ENCODE data around the gene PFKL. TPM values are rescaled to one million over a fixed set of nuclear protein-coding genes. Genes with fewer than 3 reads are reported as not detected.

Gene PFKL
- polyA plus RNA-seq, 1 donor: 160 TPM

GRCh38 chr21:44328242-44328895, 28.5 kb downstream of the PFKL start:
- H3K9me3 ChIP-seq (ENCODE audit: control insufficient read depth, low read depth, low read length): peaks cover 3% of the 10 kb centered on the region
- no peak overlapping the region for H3K27ac ChIP-seq (ENCODE audit: low read length)
- WGBS (ENCODE audit: insufficient coverage, low lambda C conversion rate): no CpG with 5 or more reads among the region's 25 CpGs
- H3K27me3 ChIP-seq (ENCODE audit: control insufficient read depth, insufficient read depth, low read length): no peaks in the 10 kb centered on the region
- no peak overlapping the region for H3K4me3 ChIP-seq (ENCODE audit: low read length)
- H3K4me1 ChIP-seq (ENCODE audit: control insufficient read depth, insufficient read depth, low read length): no peaks in the 10 kb centered on the region
- H3K36me3 ChIP-seq (ENCODE audit: control insufficient read depth, insufficient read depth, low read length): peaks cover 63% of the 10 kb centered on the region
- no peak for DNase-seq

GRCh38 chr21:44329086-44329889, 29.4 kb downstream of the PFKL start:
- no CpG with 5 or more reads among the region's 26 CpGs for WGBS (ENCODE audit: insufficient coverage, low lambda C conversion rate)
- Histone ChIP-seq H3K27ac (ENCODE audit: low read length) (no peak overlapping the region), H3K36me3 (ENCODE audit: control insufficient read depth, insufficient read depth, low read length) (peaks cover 55% of the 10 kb centered on the region), H3K27me3 (ENCODE audit: control insufficient read depth, insufficient read depth, low read length) (no peaks in the 10 kb centered on the region), H3K4me3 (ENCODE audit: low read length) (no peak overlapping the region), H3K9me3 (ENCODE audit: control insufficient read depth, low read depth, low read length) (peaks cover 3% of the 10 kb centered on the region), H3K4me1 (ENCODE audit: control insufficient read depth, insufficient read depth, low read length) (no peaks in the 10 kb centered on the region)
- DNase-seq: no peak

GRCh38 chr21:44329971-44330681, 30.3 kb downstream of the PFKL start:
- H3K36me3 ChIP-seq (ENCODE audit: control insufficient read depth, insufficient read depth, low read length): peaks cover 47% of the 10 kb centered on the region
- no peak overlapping the region for H3K27ac ChIP-seq (ENCODE audit: low read length)
- DNase-seq: no peak
- no CpG with 5 or more reads among the region's 44 CpGs for WGBS (ENCODE audit: insufficient coverage, low lambda C conversion rate)
- no peaks in the 10 kb centered on the region for H3K27me3 ChIP-seq (ENCODE audit: control insufficient read depth, insufficient read depth, low read length)
- peaks cover 3% of the 10 kb centered on the region for H3K9me3 ChIP-seq (ENCODE audit: control insufficient read depth, low read depth, low read length)
- no peak overlapping the region for H3K4me3 ChIP-seq (ENCODE audit: low read length)
- no peaks in the 10 kb centered on the region for H3K4me1 ChIP-seq (ENCODE audit: control insufficient read depth, insufficient read depth, low read length)

GRCh38 chr21:44330698-44331097, 30.8 kb downstream of the PFKL start:
- Histone ChIP-seq H3K4me3 (ENCODE audit: low read length) (no peak overlapping the region), H3K36me3 (ENCODE audit: control insufficient read depth, insufficient read depth, low read length) (peaks cover 46% of the 10 kb centered on the region), H3K4me1 (ENCODE audit: control insufficient read depth, insufficient read depth, low read length) (no peaks in the 10 kb centered on the region), H3K27ac (ENCODE audit: low read length) (no peak overlapping the region), H3K9me3 (ENCODE audit: control insufficient read depth, low read depth, low read length) (no peaks in the 10 kb centered on the region), H3K27me3 (ENCODE audit: control insufficient read depth, insufficient read depth, low read length) (no peaks in the 10 kb centered on the region)
- WGBS (ENCODE audit: insufficient coverage, low lambda C conversion rate): no CpG with 5 or more reads among the region's 18 CpGs
- DNase-seq: no peak

- Histone ChIP-seq H3K4me3 (ENCODE audit: low read length) (no peak overlapping the region), H3K36me3 (ENCODE audit: control insufficient read depth, insufficient read depth, low read length) (peaks cover 43% of the 10 kb centered on the region)
- no CpG with 5 or more reads among the region's 16 CpGs for WGBS (ENCODE audit: insufficient coverage, low lambda C conversion rate)
Measured at GRCh38 chr21:44331209-44331608, 31.4 kb downstream of the PFKL start.

GRCh38 chr21:44331650-44332307, 31.9 kb downstream of the PFKL start:
- Histone ChIP-seq H3K27ac (ENCODE audit: low read length) (no peak overlapping the region), H3K9me3 (ENCODE audit: control insufficient read depth, low read depth, low read length) (no peaks in the 10 kb centered on the region), H3K4me1 (ENCODE audit: control insufficient read depth, insufficient read depth, low read length) (no peaks in the 10 kb centered on the region), H3K36me3 (ENCODE audit: control insufficient read depth, insufficient read depth, low read length) (peaks cover 43% of the 10 kb centered on the region), H3K27me3 (ENCODE audit: control insufficient read depth, insufficient read depth, low read length) (no peaks in the 10 kb centered on the region), H3K4me3 (ENCODE audit: low read length) (no peak overlapping the region)
- no peak for DNase-seq
- WGBS (ENCODE audit: insufficient coverage, low lambda C conversion rate): no CpG with 5 or more reads among the region's 20 CpGs

More at GRCh38 chr21:44331209-44331608, 31.4 kb downstream of the PFKL start:
- H3K9me3 ChIP-seq (ENCODE audit: control insufficient read depth, low read depth, low read length): no peaks in the 10 kb centered on the region
- DNase-seq: no peak
- H3K4me1 ChIP-seq (ENCODE audit: control insufficient read depth, insufficient read depth, low read length): no peaks in the 10 kb centered on the region
- H3K27me3 ChIP-seq (ENCODE audit: control insufficient read depth, insufficient read depth, low read length): no peaks in the 10 kb centered on the region
- no peak overlapping the region for H3K27ac ChIP-seq (ENCODE audit: low read length)

GRCh38 chr21:44332383-44332782, 32.5 kb downstream of the PFKL start:
- no peak overlapping the region for H3K4me3 ChIP-seq (ENCODE audit: low read length)
- H3K36me3 ChIP-seq (ENCODE audit: control insufficient read depth, insufficient read depth, low read length): peaks cover 40% of the 10 kb centered on the region
- DNase-seq: no peak
- no peaks in the 10 kb centered on the region for H3K4me1 ChIP-seq (ENCODE audit: control insufficient read depth, insufficient read depth, low read length)
- H3K9me3 ChIP-seq (ENCODE audit: control insufficient read depth, low read depth, low read length): no peaks in the 10 kb centered on the region
- no peak overlapping the region for H3K27ac ChIP-seq (ENCODE audit: low read length)
- WGBS (ENCODE audit: insufficient coverage, low lambda C conversion rate): no CpG with 5 or more reads among the region's 17 CpGs
- no peaks in the 10 kb centered on the region for H3K27me3 ChIP-seq (ENCODE audit: control insufficient read depth, insufficient read depth, low read length)

- no peaks in the 10 kb centered on the region for H3K27me3 ChIP-seq (ENCODE audit: control insufficient read depth, insufficient read depth, low read length)
- no peak overlapping the region for H3K27ac ChIP-seq (ENCODE audit: low read length)
- no peak overlapping the region for H3K4me3 ChIP-seq (ENCODE audit: low read length)
- peaks cover 34% of the 10 kb centered on the region for H3K36me3 ChIP-seq (ENCODE audit: control insufficient read depth, insufficient read depth, low read length)
- no peak for DNase-seq
- no peaks in the 10 kb centered on the region for H3K9me3 ChIP-seq (ENCODE audit: control insufficient read depth, low read depth, low read length)
- WGBS (ENCODE audit: insufficient coverage, low lambda C conversion rate): no CpG with 5 or more reads among the region's 22 CpGs
- peaks cover 6% of the 10 kb centered on the region for H3K4me1 ChIP-seq (ENCODE audit: control insufficient read depth, insufficient read depth, low read length)
Measured at GRCh38 chr21:44332965-44333364, 33.1 kb downstream of the PFKL start.

- H3K27ac ChIP-seq (ENCODE audit: low read length): no peak overlapping the region
- peaks cover 10% of the 10 kb centered on the region for H3K4me1 ChIP-seq (ENCODE audit: control insufficient read depth, insufficient read depth, low read length)
- no peaks in the 10 kb centered on the region for H3K27me3 ChIP-seq (ENCODE audit: control insufficient read depth, insufficient read depth, low read length)
- H3K4me3 ChIP-seq (ENCODE audit: low read length): no peak overlapping the region
- no peaks in the 10 kb centered on the region for H3K9me3 ChIP-seq (ENCODE audit: control insufficient read depth, low read depth, low read length)
- DNase-seq: no peak
- peaks cover 31% of the 10 kb centered on the region for H3K36me3 ChIP-seq (ENCODE audit: control insufficient read depth, insufficient read depth, low read length)
- WGBS (ENCODE audit: insufficient coverage, low lambda C conversion rate): 100% methylated on average over 1 of the region's 45 CpGs
Measured at GRCh38 chr21:44333509-44334328, 33.9 kb downstream of the PFKL start.
